ENCODE measurements around the gene NTNG1. TPM values are rescaled to one million over a fixed set of nuclear protein-coding genes. Genes with fewer than 3 reads are reported as not detected.

The NTNG1 gene
- total and polyA plus RNA-seq, 2 of the 8 experiments (the other 6 are each of a cell fraction or from before 2014, with no cell fraction given): 1.2 to 4.1 TPM

DNA sequence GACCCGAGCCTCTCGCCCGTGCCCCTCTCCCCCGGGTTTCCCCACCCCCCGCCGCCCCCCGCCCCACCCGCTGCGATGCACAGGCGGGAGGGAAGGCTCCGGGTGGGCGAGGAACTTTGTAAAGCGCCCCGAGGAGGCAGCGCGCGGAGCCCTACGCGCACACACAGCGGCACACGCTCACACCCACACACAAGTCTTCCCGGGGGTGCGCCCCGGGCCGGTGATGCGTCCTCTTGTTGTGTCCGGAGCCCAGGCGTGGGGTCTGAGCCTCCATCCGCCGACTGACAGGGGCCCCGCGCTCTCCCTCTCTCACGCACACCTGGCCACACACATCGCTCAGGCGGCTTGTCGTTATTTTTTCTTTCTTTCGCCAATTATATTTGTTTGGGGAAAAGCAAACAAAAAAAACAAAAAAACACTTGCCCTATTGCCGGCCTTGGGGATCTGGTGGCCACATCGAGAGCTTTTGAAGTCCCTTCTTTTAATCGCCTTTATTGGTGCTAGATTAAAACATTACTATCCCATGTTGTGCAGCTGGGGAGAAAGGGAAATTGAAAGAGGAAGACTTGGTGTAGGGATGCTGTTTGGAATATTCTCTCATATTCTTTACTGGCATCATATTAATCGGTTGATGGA is 770 bp downstream of the NTNG1 start:
- H3K9ac ChIP-seq (replicated peaks in 1 of 4; ENCODE audit: extremely low read depth in 1 of 4, low read depth in 3 of 4, low read length in 3 of 4): no peak overlapping the region
- peaks cover 0 to 4% (median 0%) of the 10 kb centered on the region in 4 experiments; a peak in 2 of 7 replicates for H3K4me1 ChIP-seq (replicated peaks in 1 of 4; ENCODE audit: control insufficient read depth in 3 of 4, insufficient read depth in 4 of 4, low read length in 3 of 4)
- H3K79me1 ChIP-seq (ENCODE audit: low read depth, low read length): no peaks in the 10 kb centered on the region
- H3K56ac ChIP-seq (replicated peaks; ENCODE audit: insufficient read length, low read depth, low read length): no peak overlapping the region
- no peak overlapping the region for H4K91ac ChIP-seq (replicated peaks; ENCODE audit: insufficient read length, low read length)
- no peaks in the 10 kb centered on the region for H3K9me3 ChIP-seq (ENCODE audit: insufficient read depth in 2 of 2, low read depth in 1 of 2, low read length in 1 of 2)
- peaks cover 17% of the 10 kb centered on the region for H3K23me2 ChIP-seq (ENCODE audit: low read depth, low read length)
- H3K14ac ChIP-seq (ENCODE audit: insufficient read length): no peak overlapping the region
- H2AFZ ChIP-seq (ENCODE audit: low read length): peak overlapping the region; percentile 65; the same call in 1 of the 2 replicates
- peak overlapping the region; percentile 97 to 98 for H3K4me2 ChIP-seq (ENCODE audit: insufficient read depth in 1 of 2, low read depth in 2 of 2, low read length in 2 of 2)
- H3K27me3 ChIP-seq (replicated peaks in 1 of 4; ENCODE audit: control insufficient read depth in 3 of 4, extremely low read depth in 1 of 4, insufficient read depth in 3 of 4, low read length in 3 of 4): no peaks in the 10 kb centered on the region; a peak in 3 of 7 replicates
- no peak overlapping the region for H2BK5ac ChIP-seq (ENCODE audit: low read depth, low read length)
- no peak overlapping the region; the same call in 1 of the 2 replicates for H3K18ac ChIP-seq (ENCODE audit: extremely low read depth, low read length)
- ChIA-PET CTCF (ENCODE audit: partially characterized antibody) (interaction anchor here (0.5 to 2.1 kb wide), 20 partner anchors 15 to 1186 kb away, joined by 3 to 12 read pairs (median 4); partner anchors contain the start of gene PRMT6), POLR2A (ENCODE audit: partially characterized antibody) (interaction anchor here (0.6 kb wide), 1 partner anchor 607 kb away, joined by 3 read pairs; no protein-coding TSS in a partner anchor)
- 2% methylated on average over 27 of the region's 41 CpGs; no CpG with 5 or more reads in 1 of the 2 experiments for WGBS, 2 experiments (ENCODE audit: extremely low coverage in 1 of 2, insufficient coverage in 1 of 2, insufficient read length in 1 of 2, insufficient replicate concordance in 2 of 2, low coverage in 1 of 2, low lambda C conversion rate in 2 of 2, missing lambda C conversion rate in 1 of 2)
- H2BK120ac ChIP-seq (replicated peaks; ENCODE audit: low read depth, low read length): no peak overlapping the region
- H3K27ac ChIP-seq (ENCODE audit: low read depth, low read length): no peak overlapping the region
- H3K4me3 ChIP-seq (ENCODE audit: extremely low read depth in 1 of 4, insufficient read depth in 2 of 4, low read depth in 3 of 4, low read length in 4 of 4): peak overlapping the region; percentile 77 to 85 (median 82)
- no peak overlapping the region for H2BK12ac ChIP-seq (ENCODE audit: low read depth, low read length)
- H4K20me1 ChIP-seq (replicated peaks in 1 of 2; ENCODE audit: control insufficient read depth in 1 of 2, insufficient read depth in 2 of 2, low read length in 2 of 2): no peaks in the 10 kb centered on the region
- H3K23ac ChIP-seq (ENCODE audit: insufficient read length): no peak overlapping the region
- no peak overlapping the region for H2BK15ac ChIP-seq (ENCODE audit: low read length)
- no peak overlapping the region for H4K5ac ChIP-seq (ENCODE audit: insufficient read length, low read depth, low read length)
- no peaks in the 10 kb centered on the region for H3K36me3 ChIP-seq (ENCODE audit: control insufficient read depth in 2 of 4, insufficient read depth in 4 of 4, low read length in 3 of 4)
- no peak overlapping the region for H4K8ac ChIP-seq (ENCODE audit: extremely low read depth, insufficient read depth, low read length)
- DNase-seq (ENCODE audit: low read depth in 1 of 2, low spot score in 2 of 2) (peak in 1 of 2 experiments; percentile 62), FAIRE-seq (no peak)
- H2BK20ac ChIP-seq (ENCODE audit: low read length): no peak overlapping the region
- no peak overlapping the region for H2AK5ac ChIP-seq (ENCODE audit: low read depth, low read length)
- H3K79me2 ChIP-seq (ENCODE audit: control insufficient read depth in 1 of 2, insufficient read depth in 2 of 2, low read length in 2 of 2): no peaks in the 10 kb centered on the region
- H3K4ac ChIP-seq (replicated peaks; ENCODE audit: insufficient read length, low read depth, low read length): no peak overlapping the region
- no peak for TF ChIP-seq KDM5A (IDR thresholded peaks at IDR 0.05; ENCODE audit: low read length)
- TF ChIP-seq KDM4A (IDR thresholded peaks at IDR 0.05; ENCODE audit: low read depth, low read length, severe bottlenecking): peak; percentile 5
- peak in 1 of 2 experiments; percentile 52; a peak in 1 of 4 replicates for TF ChIP-seq SIN3A (conservative IDR thresholded peaks at IDR 0.05 in 1 of 2, IDR thresholded peaks at IDR 0.05 in 1 of 2; ENCODE audit: low read depth in 1 of 2, low read length in 2 of 2)
